K562 (cell line): Measurements from ENCODE around the gene STAM2. TPM values are rescaled to one million over a fixed set of nuclear protein-coding genes. Genes with fewer than 3 reads are reported as not detected.
A peak's percentile ranks its signal among the peaks of the same experiment; 100 is the strongest.

Source experiments
- ATAC-seq: fragments of 200-7000 bp; cut with Tn5 transposase; 3 replicates; pipeline ENCODE4 v1.9.1; 2020; ENCODE audit warnings: moderate library complexity
- BruUV-seq: library from RNA; stranded (reverse); fragments of 400-500 nt; replicated peaks from 2 replicates; lab custom pipeline; 2021; lab: Mats Ljungman, UMichigan
- CTCF ChIA-PET: fragments of 300-600 bp; formaldehyde crosslinking; extraction: SDS; loops from one replicate; lab custom pipeline; 2021; ENCODE audit warnings: low intra/inter-chr PET ratio; lab: Yijun Ruan, JAX
- POLR2A ChIA-PET: fragments of 300-600, 350-650 bp; sonication (Branson Sonifier 250); formaldehyde crosslinking; extraction: SDS; loops from one replicate; lab custom pipeline; 2021; ENCODE audit warnings: antibody characterized with exemption, inconsistent platforms; lab: Yijun Ruan, JAX
- DNase-seq, 4 experiments: peaks; one replicate each; pipeline versions ENCODE4 v3.0.0 to v3.0.0-alpha.2; 2011 to 2018; ENCODE audit warnings: low spot score in 3 of 4, mixed read lengths in 3 of 4; ENCODE audit errors: extremely low read depth in 1 of 4
- FAIRE-seq: peaks from 2 replicates; lab custom pipeline; 2011; peaks lifted over from hg19 to GRCh38; lab: Jason Lieb, UNC
- H2AFZ ChIP-seq: 2 replicates; pipeline ENCODE4 v1.6.0; 2011; ENCODE audit warnings: low read depth, low read length, control low read depth, inconsistent platforms
- H3K27ac ChIP-seq: fragments of 200-600 bp; 3 replicates; pipeline ENCODE4 v1.8.0; 2011; ENCODE audit warnings: low read depth, mild to moderate bottlenecking, control low read depth, inconsistent platforms, low read length, moderate library complexity, mixed read lengths; ENCODE audit errors: extremely low read depth
- H3K27me3 ChIP-seq, 2 experiments: fragments of 300-600 bp in 1 of 2; 2 replicates in 1 of 2; 3 replicates in 1 of 2; pipeline versions ENCODE4 v1.6.0 to v1.8.0; 2011; ENCODE audit warnings: inconsistent platforms in 2 of 2, low read length in 2 of 2, mild to moderate bottlenecking in 1 of 2, mixed read lengths in 1 of 2, moderate library complexity in 1 of 2; ENCODE audit not compliant: control insufficient read depth in 2 of 2, insufficient read depth in 2 of 2
- H3K36me3 ChIP-seq: fragments of 300-600 bp; 3 replicates; pipeline ENCODE4 v1.8.0; 2011; ENCODE audit warnings: mild to moderate bottlenecking, low read length, inconsistent platforms; ENCODE audit not compliant: control insufficient read depth, insufficient read depth
- H3K4me1 ChIP-seq, 2 experiments: fragments of 200-600 bp in 1 of 2; replicated peaks in 1 of 2; 2 replicates in 1 of 2; 3 replicates in 1 of 2; pipeline versions ENCODE4 v1.5.1 to v1.8.0; 2011; ENCODE audit warnings: inconsistent platforms in 2 of 2, low read length in 2 of 2, mild to moderate bottlenecking in 1 of 2, mixed read lengths in 1 of 2, moderate library complexity in 1 of 2; ENCODE audit not compliant: control insufficient read depth in 2 of 2, insufficient read depth in 2 of 2
- H3K4me2 ChIP-seq: 2 replicates; pipeline ENCODE4 v1.6.1; 2011; ENCODE audit warnings: low read length, control low read depth, inconsistent platforms, mixed read lengths; ENCODE audit not compliant: insufficient read depth
- H3K4me3 ChIP-seq: fragments of 200-600 bp; sonication (generic), shearing (Covaris generic); 2 replicates; pipeline ENCODE4 v1.5.1; 2016; ENCODE audit warnings: control low read depth, inconsistent platforms
- H3K79me2 ChIP-seq: fragments of 200-600 bp; 3 replicates; pipeline ENCODE4 v1.8.0; 2011; ENCODE audit warnings: low read length, inconsistent platforms; ENCODE audit not compliant: control insufficient read depth, insufficient read depth
- H3K9ac ChIP-seq, 2 experiments: 2 replicates each; pipeline versions ENCODE4 v1.6.0 to v1.6.1; 2011; ENCODE audit warnings: low read depth in 2 of 2, low read length in 2 of 2, control low read depth in 1 of 2, inconsistent platforms in 1 of 2, mild to moderate bottlenecking in 1 of 2, mixed read lengths in 1 of 2; ENCODE audit not compliant: insufficient read depth in 1 of 2
- H3K9me1 ChIP-seq: one replicate; pipeline ENCODE4 v1.6.0; 2011; ENCODE audit warnings: inconsistent platforms, mild to moderate bottlenecking, low read length, moderate library complexity; ENCODE audit not compliant: control insufficient read depth, insufficient read depth
- H3K9me3 ChIP-seq: replicated peaks from 2 replicates; pipeline ENCODE4 v1.5.1; 2011; ENCODE audit warnings: low read depth, low read length, inconsistent platforms; ENCODE audit not compliant: control insufficient read depth, insufficient read depth
- H4K20me1 ChIP-seq: replicated peaks from 2 replicates; pipeline ENCODE4 v1.6.1; 2011; ENCODE audit warnings: low read length, inconsistent platforms, mixed read lengths; ENCODE audit not compliant: control insufficient read depth, insufficient read depth
- BRCA1 ChIP-seq, 2 experiments: fragments of 450-650 bp in 1 of 2; sonication (generic) in 1 of 2; formaldehyde crosslinking in 1 of 2; IDR thresholded peaks; 2 replicates each; pipeline versions ENCODE4 v1.5.0 to v1.6.1; 2017 to 2020; ENCODE audit warnings: mild to moderate bottlenecking in 1 of 2, missing genetic modification reagents in 1 of 2
- E2F3 ChIP-seq: fragments of 250-450 bp; sonication (Bioruptor Pico); IDR thresholded peaks from 2 replicates; pipeline ENCODE4 v1.4.0; 2020; ENCODE audit warnings: mild to moderate bottlenecking
- GATAD2A ChIP-seq: fragments of 450-650 bp; IDR thresholded peaks from 2 replicates; pipeline ENCODE4 v1.6.1; 2017
- HCFC1 ChIP-seq: IDR thresholded peaks from 2 replicates; pipeline ENCODE4 v1.6.1; 2012; ENCODE audit warnings: low read depth, low read length, improper control_type of control experiment
- JUND ChIP-seq, 2 experiments: IDR thresholded peaks; 2 replicates in 1 of 2; 3 replicates in 1 of 2; pipeline ENCODE4 v1.6.1; 2011; ENCODE audit warnings: borderline replicate concordance in 2 of 2, low read depth in 2 of 2, low read length in 2 of 2, improper control_type of control experiment in 1 of 2, missing biosample characterization in 1 of 2, missing genetic modification characterization in 1 of 2, missing genetic modification reagents in 1 of 2
- KDM1A ChIP-seq, 2 experiments: fragments of 450-650 bp; IDR thresholded peaks; 2 replicates each; pipeline ENCODE4 v1.6.1; 2016; ENCODE audit warnings: mild to moderate bottlenecking in 2 of 2
- KLF1 ChIP-seq: fragments of 450-650 bp; IDR thresholded peaks from 2 replicates; pipeline ENCODE4 v1.6.1; 2016; ENCODE audit warnings: missing genetic modification characterization, missing compliant biosample characterization
- MCM5 ChIP-seq: fragments of 450-650 bp; IDR thresholded peaks from 2 replicates; pipeline ENCODE4 v1.6.1; 2016; ENCODE audit warnings: low read depth
- MNT ChIP-seq, 2 experiments: fragments of 450-650 bp; conservative IDR thresholded peaks; 2 replicates each; pipeline ENCODE4 v1.6.1; 2017; ENCODE audit warnings: mild to moderate bottlenecking in 2 of 2, moderate library complexity in 2 of 2
- NFIC ChIP-seq: fragments of 450-650 bp; IDR thresholded peaks from 2 replicates; pipeline ENCODE4 v1.6.1; 2017; ENCODE audit warnings: mild to moderate bottlenecking, inconsistent platforms
- SRSF3 ChIP-seq: fragments of 200-400 bp; formaldehyde crosslinking; IDR thresholded peaks from 2 replicates; pipeline ENCODE4 v1.6.1; 2016; ENCODE audit warnings: mild to moderate bottlenecking, low read length, moderate library complexity; ENCODE audit not compliant: insufficient read depth
- SUPT5H ChIP-seq: fragments of 450-650 bp; IDR thresholded peaks from 2 replicates; pipeline ENCODE4 v1.6.1; 2016
- ZNF121 ChIP-seq: sonication (generic); formaldehyde crosslinking; conservative IDR thresholded peaks from 2 replicates; pipeline ENCODE4 v1.8.0; 2022; ENCODE audit warnings: missing genetic modification reagents
- ZNF232 ChIP-seq: sonication (generic); formaldehyde crosslinking; IDR thresholded peaks from 2 replicates; pipeline ENCODE4 v1.8.0; 2022; ENCODE audit warnings: mild to moderate bottlenecking, missing genetic modification reagents
- ZNF551 ChIP-seq: fragments of 250-450 bp; sonication (Bioruptor Pico); IDR thresholded peaks from 2 replicates; pipeline ENCODE4 v1.5.0; 2021; ENCODE audit warnings: mild to moderate bottlenecking, moderate library complexity
- WGBS: fragments of 100-300 bp; shearing (Covaris generic); methylation state at CpG from one replicate; pipeline ENCODE4 v1.1.6; 2016; ENCODE audit warnings: low coverage, mixed read lengths; ENCODE audit not compliant: insufficient coverage; ENCODE audit errors: missing lambda C conversion rate; 5-methylcytosine and 5-hydroxymethylcytosine counted together
- in situ Hi-C: fragments of 300-500 bp; cut with MboI; formaldehyde crosslinking; loops from 4 replicates; pipeline ENCODE4 v1.15.0; 2018; ENCODE audit warnings: inconsistent platforms, mixed read lengths
- intact Hi-C: fragments of 100-400 bp; cut with micrococcal nuclease; formaldehyde crosslinking; loops from 2 replicates; pipeline ENCODE4 v1.14.2; 2022
- polyA plus RNA-seq, 8 experiments: library from polyadenylated mRNA; depleted of rRNA in 4 of 8; stranded (reverse) in 5 of 8; unstranded in 3 of 8; fragments of >200 nt; fragmentation: Nextera tagmentation in 2 of 8; fragmentation: Illumina TruSeq in 1 of 8; extraction: Ambion mirVana in 2 of 8; extraction: Trizol in 1 of 8; gene quantifications; 2 replicates each; pipeline versions ENCODE4 v1.2.1 to v1.2.3, GENCODE V29; 2011 to 2014; ENCODE audit warnings: inconsistent platforms in 1 of 8, missing spikeins in 1 of 8
- total RNA-seq, 7 experiments: library from RNA; depleted of rRNA in 6 of 7; stranded (reverse); fragments of >200 nt in 6 of 7; fragmentation: Illumina TruSeq in 2 of 7; extraction: Trizol in 2 of 7; gene quantifications; 2 replicates each; pipeline versions ENCODE4 v1.2.1 to v1.2.3, GENCODE V29; 2011 to 2021; ENCODE audit warnings: low replicate concordance in 1 of 7
- TF ChIP-seq, protein P1 (sequence below): sonication (generic); formaldehyde crosslinking; IDR thresholded peaks from 2 replicates; pipeline ENCODE4 v1.9.0; 2022; ENCODE audit warnings: mild to moderate bottlenecking, missing genetic modification reagents

STAM2 gene
- total and polyA plus RNA-seq, 9 of the 15 experiments (the other 6 are each of a cell fraction or from before 2014, with no cell fraction given) = 4.5 to 13.9 (median 8.7) TPM

DNA sequence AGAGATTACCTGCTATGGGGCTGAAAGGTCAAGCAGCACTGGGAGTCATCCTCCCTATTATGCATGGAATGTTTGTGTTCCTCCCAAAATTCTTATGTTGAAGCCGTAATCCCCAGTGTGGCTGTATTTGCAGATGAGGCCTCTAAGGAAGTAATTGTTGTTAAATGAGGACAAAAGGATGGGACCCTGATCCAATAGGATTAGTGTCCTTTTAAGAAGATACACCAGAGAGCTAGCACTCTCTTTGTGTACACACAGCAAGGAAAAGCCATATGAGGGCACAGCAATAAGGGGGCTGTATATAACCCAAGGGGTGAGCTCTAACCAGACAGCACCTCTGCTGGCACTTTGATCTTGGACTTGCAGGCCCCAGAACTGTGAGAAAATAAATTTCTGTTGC lies 18.3 kb downstream of the STAM2 start:
- intact Hi-C loops = no loop called here
- DNase-seq = no peak
- no peaks in the 10 kb centered on the region for H3K4me1 ChIP-seq
- ATAC-seq = peak; percentile 36
- no peak overlapping the region for H3K27ac ChIP-seq
- no peaks in the 10 kb centered on the region for H3K9me3 ChIP-seq
- 0 out of 2 replicates have a peak, but pooled peaks cover 3% of the 10 kb centered on the region for H4K20me1 ChIP-seq
- POLR2A ChIA-PET = no interaction called here
- no peak overlapping the region for H3K9ac ChIP-seq
- no peak for FAIRE-seq
- 84% methylated on average over 1 of the region's 1 CpG for WGBS
- CTCF ChIA-PET = no interaction called here
- H3K9me1 ChIP-seq = no peaks in the 10 kb centered on the region
- 0 out of 3 replicates have a peak, but pooled peaks cover 3% of the 10 kb centered on the region for H3K79me2 ChIP-seq
- no peaks in the 10 kb centered on the region for H3K36me3 ChIP-seq
- no TSS peak for BruUV-seq
- no peak overlapping the region for H3K4me3 ChIP-seq
- no peak overlapping the region for H2AFZ ChIP-seq
- no peak overlapping the region for H3K4me2 ChIP-seq
- TF ChIP-seq MCM5 (no peak), NFIC (no peak), JUND (IDR thresholded peaks at IDR 0.05; ENCODE audit: borderline replicate concordance, low read depth, low read length) (no peak), JUND (tag; IDR thresholded peaks at IDR 0.05; ENCODE audit: borderline replicate concordance, low read depth, low read length) (no peak), MNT (conservative IDR thresholded peaks at IDR 0.05) (no peak), BRCA1 (IDR thresholded peaks at IDR 0.05) (no peak), BRCA1 (CRISPR knock-in tag; IDR thresholded peaks at IDR 0.05) (no peak), GATAD2A (no peak), E2F3 (CRISPR knock-in tag) (no peak), SRSF3 (no peak), ZNF121 (CRISPR knock-in tag) (no peak), ZNF551 (no peak), KDM1A (IDR thresholded peaks at IDR 0.05) (no peak), ZNF232 (CRISPR knock-in tag) (no peak), HCFC1 (no peak), KLF1 (tag) (no peak), SUPT5H (no peak)
- TF ChIP-seq, protein P1, sequence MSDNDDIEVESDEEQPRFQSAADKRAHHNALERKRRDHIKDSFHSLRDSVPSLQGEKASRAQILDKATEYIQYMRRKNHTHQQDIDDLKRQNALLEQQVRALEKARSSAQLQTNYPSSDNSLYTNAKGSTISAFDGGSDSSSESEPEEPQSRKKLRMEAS = no peak
- in situ Hi-C loops = no loop called here
- H3K27me3 ChIP-seq = no peaks in the 10 kb centered on the region
